Activated T-cell treated with anti-CD3 and anti-CD28 coated beads for 1 hour (primary cell): Measurements from ENCODE around the gene TNFRSF17.
"Not testable (repeated sequence)": the region's sequence is repeated elsewhere in the genome, so short reads cannot be mapped to it uniquely, and the experiment has no call there.

Experiments used
- DNase-seq: peaks from one replicate; pipeline ENCODE4 v3.0.0-alpha.2; 2020; ENCODE audit warnings: low read depth

TNFRSF17 gene

DNA sequence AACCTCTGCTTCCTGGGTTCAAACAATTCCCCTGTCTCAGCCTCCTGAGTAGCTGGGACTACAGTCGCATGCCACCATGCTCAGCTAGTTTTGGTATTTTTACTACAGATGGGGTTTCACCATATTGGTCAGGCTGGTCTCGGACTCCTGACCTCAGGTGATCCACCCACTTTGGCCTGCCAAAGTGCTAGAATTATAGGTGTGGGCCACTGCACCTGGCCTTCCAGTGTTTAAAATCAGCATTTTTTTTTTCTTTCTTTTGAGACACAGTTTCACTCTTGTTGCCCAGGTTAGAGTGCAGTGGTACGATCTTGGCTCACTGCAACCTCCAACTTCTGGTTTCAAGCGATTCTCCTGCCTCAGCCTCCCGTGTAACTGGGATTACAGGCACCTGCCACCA, 5.3 kb downstream of the TNFRSF17 start:
- not testable (repeated sequence) for DNase-seq

DNA sequence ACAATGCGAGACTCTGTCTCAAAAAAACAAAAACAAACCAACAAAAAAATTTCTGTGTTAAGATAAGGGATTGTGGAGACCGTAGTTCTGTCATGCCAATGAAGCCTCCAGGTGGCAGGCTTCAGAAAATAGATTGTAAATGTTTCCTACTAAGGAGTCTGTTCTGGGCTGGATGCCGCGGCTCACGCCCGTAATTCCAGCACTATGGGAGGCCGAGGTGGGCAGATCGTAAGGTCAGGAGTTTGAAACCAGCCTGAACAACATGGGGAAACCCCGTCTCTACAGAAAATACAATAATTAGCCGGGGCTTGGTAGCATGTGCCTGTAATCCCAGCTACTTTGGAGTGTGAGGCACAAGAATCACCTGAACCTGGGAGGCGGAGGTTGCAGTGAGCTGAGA, 7.1 kb downstream of the TNFRSF17 start:
- no peak for DNase-seq

DNA sequence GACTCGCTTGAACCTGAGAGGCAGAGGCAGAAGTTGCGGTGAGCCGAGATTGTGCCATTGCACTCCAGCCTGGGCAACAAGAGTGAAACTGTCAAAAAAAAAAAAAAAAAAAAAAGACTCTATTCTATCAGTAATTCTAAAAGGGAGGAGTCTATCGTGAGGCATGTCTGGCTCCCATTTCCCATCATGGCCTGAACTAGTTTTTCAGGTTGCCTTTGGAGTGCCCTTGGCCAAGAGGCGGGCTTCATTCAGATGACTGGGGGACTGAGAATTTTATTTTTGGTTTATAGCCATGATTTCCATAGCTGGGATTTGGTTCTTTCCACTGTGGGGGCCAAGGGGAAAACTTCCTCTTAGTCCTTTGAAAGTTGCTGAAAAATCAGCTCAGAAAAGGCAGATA, 8.1 kb downstream of the TNFRSF17 start:
- no peak for DNase-seq

DNA sequence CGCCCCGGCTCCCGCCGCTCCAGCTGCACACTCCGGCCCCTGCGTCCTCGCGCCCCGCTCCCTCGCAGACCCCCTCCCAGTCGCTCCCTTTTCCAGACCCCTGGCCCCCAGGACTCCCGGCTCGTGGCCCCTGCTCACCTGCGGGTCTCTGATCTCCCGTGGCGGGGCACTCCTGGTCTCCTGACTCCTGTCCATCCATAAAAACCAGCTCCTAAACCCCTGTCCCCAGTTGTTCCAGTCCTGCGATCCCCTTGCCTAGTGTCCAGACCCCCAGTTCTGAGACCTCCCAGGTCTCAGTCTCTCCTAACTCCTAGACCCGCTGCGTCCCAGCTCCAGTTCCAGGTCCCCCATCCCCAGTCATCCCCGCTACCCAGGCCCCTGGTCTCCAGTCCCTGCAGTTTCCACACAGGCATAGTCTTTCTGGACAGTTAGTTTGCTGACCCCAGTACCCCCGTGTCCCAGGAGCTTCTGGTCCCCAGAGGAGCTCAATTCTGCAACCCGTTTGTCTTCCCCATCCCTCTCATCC, 11.9 kb downstream of the TNFRSF17 start:
- DNase-seq: no peak

DNA sequence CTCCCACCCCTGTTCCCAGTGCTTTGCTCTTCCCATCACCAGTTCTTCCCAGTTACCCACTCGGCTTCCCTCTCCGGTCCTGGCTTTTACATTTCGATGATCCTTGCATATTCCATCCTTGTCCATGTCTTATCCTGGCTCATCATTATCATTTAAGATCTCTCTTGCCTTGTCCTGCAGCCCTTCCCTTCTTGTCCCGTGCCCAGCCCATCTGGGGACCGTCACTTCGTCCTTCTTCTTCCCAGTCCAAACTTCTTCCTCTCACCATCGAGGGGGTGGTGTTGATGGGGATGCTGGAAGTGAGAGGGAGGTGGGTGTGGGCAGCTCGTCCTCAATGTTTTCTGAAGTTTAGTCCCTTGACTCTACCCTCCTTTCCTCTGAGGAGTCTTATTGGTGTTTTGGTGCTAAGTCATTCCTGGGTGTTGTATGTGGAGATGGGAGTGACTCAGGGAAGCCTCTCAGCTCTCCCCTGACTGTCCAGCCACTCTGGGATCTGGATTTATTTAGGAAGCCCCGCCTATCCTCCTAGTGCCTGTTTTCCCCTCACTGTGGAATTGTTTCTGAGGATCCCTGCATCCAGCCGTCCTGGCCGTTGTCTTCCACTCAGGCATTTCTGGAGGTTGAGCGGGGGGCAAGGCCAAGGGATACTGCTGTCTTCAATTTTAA, 12.5 kb downstream of the TNFRSF17 start:
- no peak for DNase-seq

DNA sequence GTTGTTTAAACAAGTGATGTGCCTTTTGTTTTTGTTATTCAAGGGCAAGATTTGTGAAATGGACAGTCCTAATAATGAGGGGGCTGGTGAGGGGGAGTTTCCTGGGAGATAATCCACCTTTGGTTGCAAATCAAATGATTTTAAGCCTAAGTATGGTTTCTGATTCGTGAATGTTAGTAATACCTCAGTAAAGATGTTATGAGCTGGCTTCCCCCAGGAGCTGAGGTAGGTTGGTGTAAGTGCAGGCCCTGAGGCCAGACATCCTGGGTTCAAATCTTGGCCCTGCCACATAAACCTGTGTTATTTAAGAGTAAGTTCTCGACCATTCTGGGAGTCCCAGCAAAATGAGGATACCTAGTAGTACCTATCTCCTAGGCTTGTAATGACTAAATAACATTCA, 13.1 kb downstream of the TNFRSF17 start:
- DNase-seq: no peak

DNA sequence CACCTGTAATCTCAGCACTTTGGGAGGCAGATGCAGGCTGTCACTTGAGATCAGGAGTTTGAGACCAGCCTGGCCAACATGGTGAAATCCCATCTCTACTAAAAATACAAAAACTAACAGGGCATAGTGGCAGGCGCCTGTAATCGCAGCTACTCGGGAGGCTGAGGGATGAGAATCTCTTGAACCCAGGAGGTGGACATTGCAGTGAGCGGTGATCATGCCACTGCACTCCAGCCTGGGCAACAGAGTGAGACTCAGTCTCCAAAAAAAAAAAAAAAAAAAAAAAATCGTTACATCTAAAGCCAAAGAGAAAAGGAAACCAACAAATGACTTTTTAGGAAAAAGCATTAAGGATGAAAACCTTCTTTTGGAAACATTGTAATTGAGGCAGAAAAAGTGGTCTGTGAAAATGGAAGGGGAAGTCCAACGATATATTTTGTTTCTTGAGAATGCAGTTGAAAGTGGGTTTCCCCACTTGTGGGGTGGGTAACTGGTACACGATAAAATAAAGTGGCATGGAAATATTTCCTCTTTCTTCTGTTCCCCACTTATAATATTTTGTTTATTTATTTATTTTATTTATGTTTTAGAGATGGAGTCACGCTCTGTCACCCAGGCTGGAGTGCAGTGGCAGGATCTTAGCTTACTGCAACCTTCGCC, 14.1 kb downstream of the TNFRSF17 start:
- no peak for DNase-seq

DNA sequence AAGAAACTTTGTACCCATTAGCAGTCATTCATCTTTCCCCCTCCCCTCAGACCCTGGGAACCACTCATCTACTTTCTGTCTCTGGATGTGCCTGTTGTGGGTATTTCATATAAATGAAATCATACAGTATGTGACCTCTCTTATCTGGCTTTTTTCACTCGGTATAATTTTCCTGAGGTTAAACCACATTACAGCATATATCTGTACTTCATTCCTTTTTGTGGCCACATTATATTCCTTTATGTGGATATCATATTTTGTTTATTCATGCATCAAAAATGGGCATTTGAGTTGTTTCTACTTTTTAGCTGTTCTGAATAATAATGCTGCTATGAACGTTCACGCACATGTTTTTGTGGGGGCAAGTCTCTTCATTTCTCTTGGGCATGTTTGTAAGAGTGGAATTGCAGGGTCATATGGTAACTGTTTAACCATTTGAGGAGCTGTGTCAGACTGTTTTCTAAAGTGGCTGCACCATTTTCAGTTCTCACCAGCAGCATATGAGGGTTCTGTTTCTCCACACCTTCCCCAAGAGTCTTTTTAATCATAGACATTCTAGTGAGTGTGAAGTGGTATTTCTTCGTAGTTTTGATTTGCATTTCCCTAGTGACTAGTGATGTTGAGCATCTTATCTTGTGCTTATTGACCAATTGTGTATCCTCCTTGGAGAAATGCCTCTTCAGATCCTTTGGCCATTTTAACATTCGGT, 15.3 kb downstream of the TNFRSF17 start:
- DNase-seq: no peak

- no peak for DNase-seq
These were observed 20.2 kb downstream of the TNFRSF17 start for GRCh38 chr16:11985250-11985649.

DNA sequence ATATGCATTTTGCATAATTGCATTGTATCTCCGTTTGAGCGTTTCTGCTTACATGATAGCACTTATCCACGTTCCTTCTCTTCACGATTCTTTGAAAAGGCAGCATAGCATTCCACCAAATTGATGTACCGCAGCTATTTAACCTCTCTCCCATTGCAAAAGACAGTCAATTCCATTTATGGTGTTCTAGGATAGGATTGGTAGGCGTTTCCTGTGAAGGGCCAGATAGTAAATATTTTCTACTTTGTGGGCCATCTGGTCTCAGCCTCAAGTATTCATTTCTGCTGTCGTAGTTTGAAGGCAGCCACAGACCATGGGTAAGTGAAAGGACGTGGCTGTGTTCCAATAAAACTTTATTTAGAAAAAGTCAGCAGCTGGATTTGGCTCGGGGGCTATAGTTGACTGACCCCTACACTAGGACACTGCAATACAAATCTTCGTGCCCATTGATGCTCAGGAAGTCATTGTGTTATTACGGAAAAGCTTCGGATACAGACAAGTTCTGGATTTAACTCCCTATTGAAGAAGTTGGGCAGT, 21.6 kb downstream of the TNFRSF17 start:
- no peak for DNase-seq

DNA sequence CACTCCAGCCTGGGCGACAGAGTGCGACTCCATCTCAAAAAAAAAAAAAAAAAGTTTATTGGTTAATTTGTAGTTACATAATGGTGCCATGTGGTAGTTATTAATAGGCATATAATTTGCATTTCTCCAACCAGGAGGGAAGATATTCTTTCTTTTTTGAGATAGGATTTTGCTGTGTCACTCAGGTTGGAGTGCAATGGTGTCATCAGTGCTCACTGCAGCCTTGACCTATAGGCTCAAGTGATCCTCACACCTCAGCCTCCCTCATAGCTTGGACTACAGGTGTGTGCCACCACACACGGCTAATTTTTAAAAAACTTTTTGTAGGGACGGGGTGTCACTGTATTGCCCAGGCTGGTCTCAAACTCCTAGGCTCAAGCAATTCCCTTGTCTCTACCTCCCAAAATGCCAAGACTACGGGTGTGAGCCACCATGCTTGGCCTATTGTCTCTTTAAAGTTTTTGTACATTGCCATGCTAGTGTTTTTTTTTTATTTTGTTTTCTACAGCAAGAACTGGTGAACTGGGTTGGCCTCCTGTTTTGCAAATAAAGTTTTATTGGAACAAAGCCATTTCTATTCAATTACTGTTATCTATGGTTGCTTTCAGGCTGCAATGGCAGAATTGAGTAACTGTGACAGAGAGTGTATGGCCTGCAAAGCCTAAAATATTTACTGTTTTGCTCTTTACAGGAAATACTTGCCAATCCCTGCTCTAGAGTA, 23.4 kb downstream of the TNFRSF17 start:
- no peak for DNase-seq

GRCh38 chr16:11990702-11991390, 25.8 kb downstream of the TNFRSF17 start:
- DNase-seq: no peak

DNA sequence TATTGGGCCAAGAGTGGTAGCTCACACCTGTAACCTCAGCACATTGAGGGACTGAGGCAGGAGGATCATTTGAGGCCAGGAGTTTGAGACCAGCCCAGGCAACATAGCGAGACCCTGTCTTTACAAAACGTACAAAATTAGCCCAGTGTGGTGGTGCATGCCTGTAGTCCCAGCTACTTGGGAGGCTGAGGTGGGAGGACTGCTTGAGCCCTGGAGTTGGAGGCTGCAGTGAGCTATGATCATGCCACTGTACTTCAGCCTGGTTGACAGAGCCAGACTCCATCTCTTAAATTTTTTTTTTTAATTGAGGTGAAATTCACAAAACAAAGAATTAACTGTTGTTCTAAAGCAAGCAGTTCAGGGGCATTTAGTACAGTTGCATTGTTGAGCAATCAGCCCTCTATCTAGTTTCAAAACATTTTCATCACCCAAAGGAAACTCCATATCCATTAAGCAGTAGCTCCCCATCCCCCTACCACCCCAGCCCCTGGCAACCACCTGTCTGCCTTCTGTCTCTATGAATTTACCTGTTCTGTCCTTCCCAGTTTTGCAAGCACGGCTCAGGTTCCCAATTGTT, 27.1 kb downstream of the TNFRSF17 start:
- no peak for DNase-seq

DNA sequence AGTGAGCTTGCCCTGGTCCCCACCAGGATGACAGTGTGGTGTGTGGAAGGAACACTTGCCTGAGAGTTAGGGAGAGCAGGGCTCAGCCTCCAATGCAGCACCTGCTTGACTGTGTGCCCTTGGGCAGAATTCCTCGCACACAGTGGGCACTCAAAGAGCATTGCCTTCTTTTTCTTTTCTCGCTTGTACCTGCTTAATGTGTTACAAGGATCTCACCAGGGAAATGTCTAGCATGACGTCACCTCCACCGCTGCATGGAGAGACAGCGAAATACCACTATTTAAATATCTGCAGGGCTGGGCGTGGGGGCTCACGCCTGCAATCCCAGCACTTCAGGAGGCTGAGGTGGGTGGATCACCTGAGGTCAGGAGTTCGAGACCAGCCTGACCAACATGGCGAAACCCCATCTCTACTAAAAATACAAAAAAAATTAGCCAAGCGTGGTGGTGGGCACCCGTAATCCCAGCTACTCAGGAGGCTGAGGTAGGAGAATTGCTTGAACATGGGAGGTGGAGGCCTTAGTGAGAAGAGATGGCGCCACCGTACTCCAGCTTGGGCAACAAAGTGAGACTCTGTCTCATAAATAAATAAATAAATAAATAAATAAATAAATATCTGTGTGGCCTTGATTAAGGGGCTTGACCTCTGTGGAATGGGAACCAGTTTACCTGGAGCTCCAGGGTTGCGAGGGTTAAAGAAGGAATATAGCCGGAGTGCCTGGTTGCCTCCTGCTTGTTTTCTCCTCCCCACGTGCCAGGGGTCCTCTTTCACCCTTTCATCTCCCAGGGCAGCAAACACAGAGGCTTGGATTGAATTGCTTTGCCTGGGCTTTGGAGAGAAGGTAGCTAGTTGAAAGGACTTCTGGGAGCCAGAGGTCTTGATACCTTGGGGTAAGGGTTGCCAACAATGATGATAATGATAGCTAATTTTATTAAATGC, 27.8 kb downstream of the TNFRSF17 start:
- DNase-seq: no peak

GRCh38 chr16:11994143-11995119, 29.4 kb downstream of the TNFRSF17 start:
- no peak for DNase-seq

GRCh38 chr16:11996433-11997330, 31.7 kb downstream of the TNFRSF17 start:
- no peak for DNase-seq

DNA sequence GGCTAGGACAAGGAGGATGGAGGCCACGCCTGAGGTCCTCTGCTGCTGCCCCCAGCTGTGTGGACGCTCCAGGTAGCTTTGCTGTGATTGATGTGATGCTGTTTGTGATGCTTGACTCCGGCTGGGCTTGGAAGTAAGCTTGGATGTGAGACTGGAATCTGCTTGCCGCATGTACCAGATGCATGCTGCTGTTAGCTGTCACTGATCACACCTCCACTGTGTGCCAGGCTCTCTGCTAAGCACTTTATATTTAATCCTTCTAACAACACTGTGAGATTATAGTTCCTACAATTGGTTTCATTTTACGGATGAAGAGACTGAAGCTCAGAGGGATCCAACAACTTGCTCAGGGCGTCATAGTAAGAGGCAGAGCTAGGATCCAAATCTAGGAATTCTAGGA, 35.0 kb downstream of the TNFRSF17 start:
- DNase-seq: no peak
